Stimulated activated CD8-positive, alpha-beta memory T cell treated with anti-CD3 and anti-CD28 coated beads, Interleukin-7, amount 100 ng/mL, for 1 hour (primary cell): ENCODE results near the gene RAB9A.

ENCODE experiments used
- DNase-seq, 2 donors: peaks; one replicate each; pipeline ENCODE4 v3.0.0-alpha.2; 2020; ENCODE audit warnings: low read depth in 2 of 2

The RAB9A gene

GRCh38 chrX:13747836-13748235, 58.9 kb downstream of the RAB9A start:
- DNase-seq = no peak

GRCh38 chrX:13748486-13748885, 59.6 kb downstream of the RAB9A start:
- DNase-seq = no peak

DNA sequence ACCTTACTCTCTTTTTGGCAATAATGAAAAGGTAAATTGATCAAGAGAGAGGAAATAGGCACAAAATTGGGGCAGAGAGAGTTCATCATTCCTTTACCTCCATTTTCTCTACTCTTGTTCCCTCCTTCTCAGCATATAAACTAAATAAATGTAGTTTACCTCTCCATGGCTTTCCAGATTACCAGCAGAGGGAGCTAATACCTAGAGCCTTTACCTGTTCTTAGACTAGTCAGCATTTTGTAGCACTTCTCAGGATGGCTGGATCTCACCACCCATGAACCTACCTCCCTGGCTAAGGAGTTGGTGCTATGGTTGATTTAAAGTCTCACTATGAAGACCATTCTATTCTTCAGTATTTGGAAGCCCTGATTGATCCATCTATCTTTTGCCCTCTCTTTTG, 61.3 kb downstream of the RAB9A start:
- DNase-seq = no peak

- no peak for DNase-seq
Measured at GRCh38 chrX:13750812-13751211, 61.9 kb downstream of the RAB9A start.

- no peak for DNase-seq
Measured at GRCh38 chrX:13752141-13752540, 63.2 kb downstream of the RAB9A start.

- no peak for DNase-seq
Measured at GRCh38 chrX:13752646-13753045, 63.7 kb downstream of the RAB9A start.

- DNase-seq = no peak
Measured at GRCh38 chrX:13754765-13755164, 65.8 kb downstream of the RAB9A start.

DNA sequence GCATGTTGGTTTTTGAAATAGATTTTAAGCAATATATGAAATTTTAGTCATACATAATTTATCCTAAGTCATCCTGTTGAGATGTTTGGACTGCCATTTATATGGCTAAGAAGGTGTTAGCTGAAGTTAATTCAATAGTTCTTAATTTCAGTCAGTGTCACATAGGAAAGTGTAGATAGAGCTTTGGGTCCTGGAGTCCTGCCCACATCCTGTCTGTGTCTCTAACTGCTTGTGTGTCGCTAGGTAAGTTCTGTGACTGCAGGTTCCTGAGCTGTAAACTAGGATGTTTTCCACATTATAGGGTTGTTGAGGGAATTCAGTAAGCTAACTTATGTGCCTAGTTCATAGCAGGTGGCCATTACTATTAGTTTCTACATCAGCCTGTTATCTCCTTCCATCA, 66.3 kb downstream of the RAB9A start:
- DNase-seq = no peak

GRCh38 chrX:13756381-13756780, 67.5 kb downstream of the RAB9A start:
- no peak for DNase-seq

DNA sequence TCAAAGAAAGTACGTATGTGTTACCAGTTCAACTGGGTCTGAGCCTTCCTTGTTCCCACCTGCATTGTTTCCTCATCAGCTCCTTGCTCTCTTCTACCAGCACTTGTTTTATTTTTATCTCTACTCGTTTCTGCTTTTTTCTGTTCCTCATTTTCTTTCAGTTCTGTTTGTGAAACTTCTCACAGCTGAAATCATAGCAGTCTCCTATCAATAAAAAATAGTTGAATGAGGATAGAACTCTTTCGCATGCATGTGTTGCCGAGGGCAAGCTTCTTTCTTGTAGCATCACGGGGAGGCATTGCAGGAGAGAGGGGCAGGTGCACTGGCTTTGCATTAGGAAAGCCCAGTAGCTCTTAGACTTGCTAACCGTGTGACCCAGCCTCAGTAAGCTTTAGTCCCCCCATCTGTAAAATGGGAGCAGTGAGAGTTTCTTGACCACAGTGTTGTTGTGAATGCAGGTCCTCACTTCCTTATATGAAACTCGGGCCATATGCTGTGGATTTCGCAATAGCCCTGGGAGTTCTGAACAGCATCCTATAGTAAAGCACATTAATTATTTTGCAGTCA, 70.3 kb downstream of the RAB9A start:
- DNase-seq = no peak
